ENCODE data around the gene ZNF672. TPM values are rescaled to one million over a fixed set of nuclear protein-coding genes. Genes with fewer than 3 reads are reported as not detected.

ZNF672 gene
- total and polyA plus RNA-seq, 2 experiments from 2014 or later, result 10.3 to 39.7 TPM

DNA sequence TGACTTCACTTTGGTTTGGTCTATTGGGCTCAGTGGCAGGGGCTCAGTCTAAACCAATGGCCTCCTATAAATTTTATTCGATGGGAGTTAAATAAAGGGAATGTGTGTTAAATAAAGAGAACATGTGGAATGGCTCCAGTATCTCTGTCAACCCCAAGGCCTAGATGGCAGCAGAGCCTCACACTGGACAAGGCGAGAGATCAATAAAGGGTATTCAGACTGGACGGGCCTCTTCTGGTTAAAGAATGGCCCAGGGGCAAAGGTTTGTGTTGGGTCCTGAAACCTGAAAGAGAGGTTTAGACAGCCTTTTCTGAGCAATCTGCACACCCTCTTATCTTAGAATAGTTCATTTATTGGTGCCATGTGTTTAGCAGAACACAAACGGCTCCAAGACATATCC, 47.0 kb upstream of the ZNF672 start:
- Histone ChIP-seq H3K4me3 (no peak overlapping the region), H3K27me3 (ENCODE audit: insufficient read depth) (no peaks in the 10 kb centered on the region), H4K20me1 (replicated peaks; ENCODE audit: insufficient read depth) (no peaks in the 10 kb centered on the region), H3K4me2 (no peak overlapping the region), H3K27ac (ENCODE audit: low read depth) (no peak overlapping the region), H2AFZ (no peak overlapping the region), H3K9me2 (ENCODE audit: insufficient read depth) (no peaks in the 10 kb centered on the region), H3K79me2 (replicated peaks; ENCODE audit: insufficient read depth) (no peaks in the 10 kb centered on the region), H3K4me1 (ENCODE audit: insufficient read depth) (no peaks in the 10 kb centered on the region), H3K36me3 (ENCODE audit: insufficient read depth) (no peaks in the 10 kb centered on the region), H3F3A (replicated peaks; ENCODE audit: low read depth) (no peaks in the 10 kb centered on the region)
- no peak for DNase-seq (ENCODE audit: low spot score)
- no peak overlapping the region for H3K4me3 Mint-ChIP-seq
- no peaks in the 10 kb centered on the region for H3K4me1 Mint-ChIP-seq
- H3K27ac Mint-ChIP-seq, result no peak overlapping the region
- ATAC-seq, result no peak
- H3K27me3 Mint-ChIP-seq (ENCODE audit: insufficient read depth, low read depth, poor library complexity), result peaks cover 5% of the 10 kb centered on the region
- H3K9me3 Mint-ChIP-seq, result peaks cover 92% of the 10 kb centered on the region
- TF ChIP-seq JUNB (IDR thresholded peaks at IDR 0.05; ENCODE audit: unreplicated experiment) (no peak), EZH2phosphoT487 (IDR thresholded peaks at IDR 0.05; ENCODE audit: unreplicated experiment) (no peak)
- H3K36me3 Mint-ChIP-seq (ENCODE audit: low read depth), result peaks cover 14% of the 10 kb centered on the region

DNA sequence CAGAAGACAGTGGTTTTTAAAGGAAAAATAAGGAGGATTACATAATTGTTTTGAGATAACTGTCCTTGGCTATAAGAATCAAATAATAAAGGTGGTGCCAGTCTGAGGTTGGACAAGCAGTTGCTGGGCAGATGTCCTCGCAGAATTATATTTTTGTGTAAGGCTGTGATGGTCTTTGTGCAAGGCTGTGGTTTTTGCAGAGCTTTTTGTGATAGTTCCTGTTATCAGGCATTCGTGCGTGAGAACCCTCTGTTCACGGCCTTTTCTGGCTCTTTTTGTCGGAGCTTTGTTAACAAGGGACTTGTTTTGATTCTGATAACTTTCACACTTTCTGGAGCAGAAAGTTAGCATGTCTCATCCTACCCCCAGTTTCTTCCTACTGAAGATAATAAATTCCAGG, 45.7 kb upstream of the ZNF672 start:
- Mint-ChIP-seq H3K36me3 (ENCODE audit: low read depth) (peaks cover 18% of the 10 kb centered on the region), H3K4me1 (no peaks in the 10 kb centered on the region), H3K27ac (no peak overlapping the region), H3K9me3 (peaks cover 92% of the 10 kb centered on the region), H3K4me3 (no peak overlapping the region), H3K27me3 (ENCODE audit: insufficient read depth, low read depth, poor library complexity) (peaks cover 3% of the 10 kb centered on the region)
- Histone ChIP-seq H3K4me2 (no peak overlapping the region), H3K9me2 (ENCODE audit: insufficient read depth) (no peaks in the 10 kb centered on the region), H3K4me1 (ENCODE audit: insufficient read depth) (no peaks in the 10 kb centered on the region), H3K27me3 (ENCODE audit: insufficient read depth) (no peaks in the 10 kb centered on the region), H4K20me1 (replicated peaks; ENCODE audit: insufficient read depth) (no peaks in the 10 kb centered on the region), H3K79me2 (replicated peaks; ENCODE audit: insufficient read depth) (no peaks in the 10 kb centered on the region), H3F3A (replicated peaks; ENCODE audit: low read depth) (no peaks in the 10 kb centered on the region), H3K27ac (ENCODE audit: low read depth) (no peak overlapping the region), H3K36me3 (ENCODE audit: insufficient read depth) (no peaks in the 10 kb centered on the region), H3K4me3 (no peak overlapping the region), H2AFZ (no peak overlapping the region)
- ATAC-seq, result no peak
- no peak for DNase-seq (ENCODE audit: low spot score)
- TF ChIP-seq ZNF114 (CRISPR knock-in tag; IDR thresholded peaks at IDR 0.05) (no peak), CREB1 (CRISPR knock-in tag; IDR thresholded peaks at IDR 0.05; ENCODE audit: low read depth) (no peak), NANOG (IDR thresholded peaks at IDR 0.05; ENCODE audit: borderline replicate concordance) (no peak), ZNF331 (CRISPR knock-in tag; IDR thresholded peaks at IDR 0.05; ENCODE audit: low read depth) (no peak), POLR2AphosphoS5 (IDR thresholded peaks at IDR 0.05; ENCODE audit: low read depth) (no peak), STAT1 (IDR thresholded peaks at IDR 0.05; ENCODE audit: unreplicated experiment) (no peak), EZH2 (IDR thresholded peaks at IDR 0.05; ENCODE audit: low read depth, unreplicated experiment) (no peak)
- TF ChIP-seq, protein P1, sequence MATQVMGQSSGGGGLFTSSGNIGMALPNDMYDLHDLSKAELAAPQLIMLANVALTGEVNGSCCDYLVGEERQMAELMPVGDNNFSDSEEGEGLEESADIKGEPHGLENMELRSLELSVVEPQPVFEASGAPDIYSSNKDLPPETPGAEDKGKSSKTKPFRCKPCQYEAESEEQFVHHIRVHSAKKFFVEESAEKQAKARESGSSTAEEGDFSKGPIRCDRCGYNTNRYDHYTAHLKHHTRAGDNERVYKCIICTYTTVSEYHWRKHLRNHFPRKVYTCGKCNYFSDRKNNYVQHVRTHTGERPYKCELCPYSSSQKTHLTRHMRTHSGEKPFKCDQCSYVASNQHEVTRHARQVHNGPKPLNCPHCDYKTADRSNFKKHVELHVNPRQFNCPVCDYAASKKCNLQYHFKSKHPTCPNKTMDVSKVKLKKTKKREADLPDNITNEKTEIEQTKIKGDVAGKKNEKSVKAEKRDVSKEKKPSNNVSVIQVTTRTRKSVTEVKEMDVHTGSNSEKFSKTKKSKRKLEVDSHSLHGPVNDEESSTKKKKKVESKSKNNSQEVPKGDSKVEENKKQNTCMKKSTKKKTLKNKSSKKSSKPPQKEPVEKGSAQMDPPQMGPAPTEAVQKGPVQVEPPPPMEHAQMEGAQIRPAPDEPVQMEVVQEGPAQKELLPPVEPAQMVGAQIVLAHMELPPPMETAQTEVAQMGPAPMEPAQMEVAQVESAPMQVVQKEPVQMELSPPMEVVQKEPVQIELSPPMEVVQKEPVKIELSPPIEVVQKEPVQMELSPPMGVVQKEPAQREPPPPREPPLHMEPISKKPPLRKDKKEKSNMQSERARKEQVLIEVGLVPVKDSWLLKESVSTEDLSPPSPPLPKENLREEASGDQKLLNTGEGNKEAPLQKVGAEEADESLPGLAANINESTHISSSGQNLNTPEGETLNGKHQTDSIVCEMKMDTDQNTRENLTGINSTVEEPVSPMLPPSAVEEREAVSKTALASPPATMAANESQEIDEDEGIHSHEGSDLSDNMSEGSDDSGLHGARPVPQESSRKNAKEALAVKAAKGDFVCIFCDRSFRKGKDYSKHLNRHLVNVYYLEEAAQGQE (IDR thresholded peaks at IDR 0.05; ENCODE audit: unreplicated experiment), result no peak
- TF ChIP-seq, protein P2, sequence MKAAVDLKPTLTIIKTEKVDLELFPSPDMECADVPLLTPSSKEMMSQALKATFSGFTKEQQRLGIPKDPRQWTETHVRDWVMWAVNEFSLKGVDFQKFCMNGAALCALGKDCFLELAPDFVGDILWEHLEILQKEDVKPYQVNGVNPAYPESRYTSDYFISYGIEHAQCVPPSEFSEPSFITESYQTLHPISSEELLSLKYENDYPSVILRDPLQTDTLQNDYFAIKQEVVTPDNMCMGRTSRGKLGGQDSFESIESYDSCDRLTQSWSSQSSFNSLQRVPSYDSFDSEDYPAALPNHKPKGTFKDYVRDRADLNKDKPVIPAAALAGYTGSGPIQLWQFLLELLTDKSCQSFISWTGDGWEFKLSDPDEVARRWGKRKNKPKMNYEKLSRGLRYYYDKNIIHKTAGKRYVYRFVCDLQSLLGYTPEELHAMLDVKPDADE (IDR thresholded peaks at IDR 0.05), result no peak
- TF ChIP-seq, protein P3, sequence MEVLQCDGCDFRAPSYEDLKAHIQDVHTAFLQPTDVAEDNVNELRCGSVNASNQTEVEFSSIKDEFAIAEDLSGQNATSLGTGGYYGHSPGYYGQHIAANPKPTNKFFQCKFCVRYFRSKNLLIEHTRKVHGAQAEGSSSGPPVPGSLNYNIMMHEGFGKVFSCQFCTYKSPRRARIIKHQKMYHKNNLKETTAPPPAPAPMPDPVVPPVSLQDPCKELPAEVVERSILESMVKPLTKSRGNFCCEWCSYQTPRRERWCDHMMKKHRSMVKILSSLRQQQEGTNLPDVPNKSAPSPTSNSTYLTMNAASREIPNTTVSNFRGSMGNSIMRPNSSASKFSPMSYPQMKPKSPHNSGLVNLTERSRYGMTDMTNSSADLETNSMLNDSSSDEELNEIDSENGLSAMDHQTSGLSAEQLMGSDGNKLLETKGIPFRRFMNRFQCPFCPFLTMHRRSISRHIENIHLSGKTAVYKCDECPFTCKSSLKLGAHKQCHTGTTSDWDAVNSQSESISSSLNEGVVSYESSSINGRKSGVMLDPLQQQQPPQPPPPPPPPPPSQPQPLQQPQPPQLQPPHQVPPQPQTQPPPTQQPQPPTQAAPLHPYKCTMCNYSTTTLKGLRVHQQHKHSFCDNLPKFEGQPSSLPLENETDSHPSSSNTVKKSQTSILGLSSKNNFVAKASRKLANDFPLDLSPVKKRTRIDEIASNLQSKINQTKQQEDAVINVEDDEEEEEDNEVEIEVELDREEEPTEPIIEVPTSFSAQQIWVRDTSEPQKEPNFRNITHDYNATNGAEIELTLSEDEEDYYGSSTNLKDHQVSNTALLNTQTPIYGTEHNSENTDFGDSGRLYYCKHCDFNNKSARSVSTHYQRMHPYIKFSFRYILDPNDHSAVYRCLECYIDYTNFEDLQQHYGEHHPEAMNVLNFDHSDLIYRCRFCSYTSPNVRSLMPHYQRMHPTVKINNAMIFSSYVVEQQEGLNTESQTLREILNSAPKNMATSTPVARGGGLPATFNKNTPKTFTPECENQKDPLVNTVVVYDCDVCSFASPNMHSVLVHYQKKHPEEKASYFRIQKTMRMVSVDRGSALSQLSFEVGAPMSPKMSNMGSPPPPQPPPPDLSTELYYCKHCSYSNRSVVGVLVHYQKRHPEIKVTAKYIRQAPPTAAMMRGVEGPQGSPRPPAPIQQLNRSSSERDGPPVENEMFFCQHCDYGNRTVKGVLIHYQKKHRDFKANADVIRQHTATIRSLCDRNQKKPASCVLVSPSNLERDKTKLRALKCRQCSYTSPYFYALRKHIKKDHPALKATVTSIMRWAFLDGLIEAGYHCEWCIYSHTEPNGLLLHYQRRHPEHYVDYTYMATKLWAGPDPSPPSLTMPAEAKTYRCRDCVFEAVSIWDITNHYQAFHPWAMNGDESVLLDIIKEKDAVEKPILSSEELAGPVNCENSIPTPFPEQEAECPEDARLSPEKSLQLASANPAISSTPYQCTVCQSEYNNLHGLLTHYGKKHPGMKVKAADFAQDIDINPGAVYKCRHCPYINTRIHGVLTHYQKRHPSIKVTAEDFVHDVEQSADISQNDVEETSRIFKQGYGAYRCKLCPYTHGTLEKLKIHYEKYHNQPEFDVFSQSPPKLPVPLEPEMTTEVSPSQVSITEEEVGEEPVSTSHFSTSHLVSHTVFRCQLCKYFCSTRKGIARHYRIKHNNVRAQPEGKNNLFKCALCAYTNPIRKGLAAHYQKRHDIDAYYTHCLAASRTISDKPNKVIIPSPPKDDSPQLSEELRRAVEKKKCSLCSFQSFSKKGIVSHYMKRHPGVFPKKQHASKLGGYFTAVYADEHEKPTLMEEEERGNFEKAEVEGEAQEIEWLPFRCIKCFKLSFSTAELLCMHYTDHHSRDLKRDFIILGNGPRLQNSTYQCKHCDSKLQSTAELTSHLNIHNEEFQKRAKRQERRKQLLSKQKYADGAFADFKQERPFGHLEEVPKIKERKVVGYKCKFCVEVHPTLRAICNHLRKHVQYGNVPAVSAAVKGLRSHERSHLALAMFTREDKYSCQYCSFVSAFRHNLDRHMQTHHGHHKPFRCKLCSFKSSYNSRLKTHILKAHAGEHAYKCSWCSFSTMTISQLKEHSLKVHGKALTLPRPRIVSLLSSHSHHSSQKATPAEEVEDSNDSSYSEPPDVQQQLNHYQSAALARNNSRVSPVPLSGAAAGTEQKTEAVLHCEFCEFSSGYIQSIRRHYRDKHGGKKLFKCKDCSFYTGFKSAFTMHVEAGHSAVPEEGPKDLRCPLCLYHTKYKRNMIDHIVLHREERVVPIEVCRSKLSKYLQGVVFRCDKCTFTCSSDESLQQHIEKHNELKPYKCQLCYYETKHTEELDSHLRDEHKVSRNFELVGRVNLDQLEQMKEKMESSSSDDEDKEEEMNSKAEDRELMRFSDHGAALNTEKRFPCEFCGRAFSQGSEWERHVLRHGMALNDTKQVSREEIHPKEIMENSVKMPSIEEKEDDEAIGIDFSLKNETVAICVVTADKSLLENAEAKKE (CRISPR knock-in tag; IDR thresholded peaks at IDR 0.05), result no peak
